Stimulated activated CD8-positive, alpha-beta memory T cell treated with anti-CD3 and anti-CD28 coated beads, Interleukin-12 subunit alpha, Interleukin-12 subunit beta, amount 100 ng/mL, for 4 hours (primary cell): ENCODE results near the gene DAPK3.

Experiments used
- DNase-seq: peaks from one replicate; pipeline ENCODE4 v3.0.0-alpha.2; 2020; ENCODE audit warnings: low read depth

DAPK3 gene

DNA sequence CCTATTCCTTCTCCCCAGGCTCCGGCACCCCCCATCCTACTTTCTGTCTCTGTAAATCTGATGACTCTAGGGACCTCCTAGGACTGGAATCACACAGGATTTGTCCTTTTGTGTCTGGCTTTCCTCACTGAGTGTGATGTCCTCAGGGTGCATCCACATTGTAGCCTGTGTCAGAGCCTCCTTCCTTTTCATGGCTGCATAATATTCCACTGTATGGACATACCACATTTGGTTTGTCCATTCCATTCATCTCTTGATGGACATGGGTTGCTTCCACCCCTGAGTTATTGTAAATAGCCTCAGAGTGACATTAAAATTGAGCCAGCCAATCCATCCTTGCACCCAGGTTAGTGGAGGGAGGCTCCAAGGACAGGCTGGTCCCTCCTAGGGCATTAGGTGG, 60.8 kb downstream of the DAPK3 start:
- no peak for DNase-seq
